GM21360 (cell line): ENCODE measurements around the gene SPDYC.

Experiments
- ATAC-seq: cut with Tn5 transposase; IDR thresholded peaks from one replicate; pipeline ENCODE4 v1.9.1; 2021; ENCODE audit warnings: mild to moderate bottlenecking, moderate library complexity; ENCODE audit not compliant: unreplicated experiment

The SPDYC gene

DNA sequence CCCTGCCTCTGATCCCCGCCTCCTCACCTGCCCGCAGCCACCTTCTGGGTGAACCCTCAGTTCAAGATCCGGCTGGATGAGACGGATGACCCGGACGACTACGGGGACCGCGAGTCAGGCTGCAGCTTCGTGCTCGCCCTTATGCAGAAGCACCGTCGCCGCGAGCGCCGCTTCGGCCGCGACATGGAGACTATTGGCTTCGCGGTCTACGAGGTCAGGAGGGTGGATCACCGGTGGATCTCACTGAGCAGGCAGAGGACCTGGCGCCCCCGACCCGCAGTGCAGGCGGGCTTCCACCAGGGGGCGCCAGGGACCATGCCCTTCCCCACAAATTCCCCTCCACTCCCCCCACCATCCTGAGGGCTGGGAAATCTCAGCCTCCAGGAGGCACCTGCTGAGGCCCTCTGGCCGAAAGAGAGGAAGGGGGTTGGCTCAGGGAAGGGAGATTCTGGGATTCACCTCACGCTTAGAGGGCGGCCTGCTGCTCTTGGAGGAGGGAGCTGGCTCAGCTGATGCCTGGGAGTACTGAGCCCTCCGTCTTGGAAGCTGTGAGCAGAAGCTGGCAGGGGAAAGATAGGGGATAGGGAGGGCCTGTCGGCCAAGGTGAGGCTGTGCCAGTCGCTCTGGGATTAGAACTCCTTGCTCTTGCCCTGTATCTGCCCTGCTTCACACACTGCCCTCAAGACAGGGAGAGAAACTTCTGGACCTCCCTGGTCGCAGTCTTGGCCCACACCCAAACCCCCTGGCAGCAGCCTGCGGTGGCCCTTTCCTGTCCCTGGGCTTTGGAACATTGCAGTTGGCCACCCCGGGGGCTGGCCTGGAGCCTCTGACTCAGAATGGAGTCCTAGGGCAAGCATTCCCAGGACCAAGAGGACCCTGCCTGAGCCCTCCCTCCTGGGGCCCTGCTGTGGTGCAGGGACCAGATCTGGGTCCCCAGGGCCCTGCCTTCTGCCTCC, 34.9 kb downstream of the SPDYC start:
- ATAC-seq: no peak

DNA sequence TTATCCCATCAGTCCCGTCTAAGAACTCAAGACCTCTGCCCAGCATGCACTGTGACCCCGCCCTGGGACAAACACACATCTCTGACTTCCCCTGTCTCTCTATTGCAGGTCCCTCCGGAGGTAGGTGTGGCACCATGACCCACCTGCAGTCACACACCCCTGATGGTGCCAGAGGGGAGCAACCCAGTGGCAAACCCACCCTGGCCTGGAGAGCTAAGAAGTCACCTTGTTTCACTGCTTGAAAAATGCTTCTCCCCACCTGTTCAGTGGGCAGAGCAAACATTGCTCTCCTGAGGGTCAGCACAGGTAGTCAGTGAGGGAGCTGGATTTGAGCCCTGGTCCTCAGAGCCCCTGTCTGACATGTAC, 35.6 kb downstream of the SPDYC start:
- ATAC-seq: no peak

DNA sequence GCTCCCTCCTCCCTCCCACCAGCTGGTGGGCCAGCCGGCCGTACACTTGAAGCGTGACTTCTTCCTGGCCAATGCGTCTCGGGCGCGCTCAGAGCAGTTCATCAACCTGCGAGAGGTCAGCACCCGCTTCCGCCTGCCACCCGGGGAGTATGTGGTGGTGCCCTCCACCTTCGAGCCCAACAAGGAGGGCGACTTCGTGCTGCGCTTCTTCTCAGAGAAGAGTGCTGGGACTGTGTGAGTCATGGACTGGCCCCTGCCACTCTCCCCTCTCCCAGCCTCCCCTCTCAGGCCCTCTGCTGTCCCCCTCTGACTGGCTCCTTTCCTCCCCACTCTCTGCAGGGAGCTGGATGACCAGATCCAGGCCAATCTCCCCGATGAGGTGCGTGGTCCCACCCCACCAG, 36.4 kb downstream of the SPDYC start:
- no peak for ATAC-seq

- no peak for ATAC-seq
These were observed 36.9 kb downstream of the SPDYC start for GRCh38 chr11:65206901-65207300.

- no peak for ATAC-seq
These were observed 38.1 kb downstream of the SPDYC start for GRCh38 chr11:65207918-65208784.

- ATAC-seq: no peak
These were observed 39.0 kb downstream of the SPDYC start for GRCh38 chr11:65208785-65209710.

GRCh38 chr11:65209711-65210360, 39.8 kb downstream of the SPDYC start:
- no peak for ATAC-seq

GRCh38 chr11:65210361-65210731, 40.3 kb downstream of the SPDYC start:
- ATAC-seq: no peak

- no peak for ATAC-seq
These were observed 40.7 kb downstream of the SPDYC start for GRCh38 chr11:65210748-65211147.

DNA sequence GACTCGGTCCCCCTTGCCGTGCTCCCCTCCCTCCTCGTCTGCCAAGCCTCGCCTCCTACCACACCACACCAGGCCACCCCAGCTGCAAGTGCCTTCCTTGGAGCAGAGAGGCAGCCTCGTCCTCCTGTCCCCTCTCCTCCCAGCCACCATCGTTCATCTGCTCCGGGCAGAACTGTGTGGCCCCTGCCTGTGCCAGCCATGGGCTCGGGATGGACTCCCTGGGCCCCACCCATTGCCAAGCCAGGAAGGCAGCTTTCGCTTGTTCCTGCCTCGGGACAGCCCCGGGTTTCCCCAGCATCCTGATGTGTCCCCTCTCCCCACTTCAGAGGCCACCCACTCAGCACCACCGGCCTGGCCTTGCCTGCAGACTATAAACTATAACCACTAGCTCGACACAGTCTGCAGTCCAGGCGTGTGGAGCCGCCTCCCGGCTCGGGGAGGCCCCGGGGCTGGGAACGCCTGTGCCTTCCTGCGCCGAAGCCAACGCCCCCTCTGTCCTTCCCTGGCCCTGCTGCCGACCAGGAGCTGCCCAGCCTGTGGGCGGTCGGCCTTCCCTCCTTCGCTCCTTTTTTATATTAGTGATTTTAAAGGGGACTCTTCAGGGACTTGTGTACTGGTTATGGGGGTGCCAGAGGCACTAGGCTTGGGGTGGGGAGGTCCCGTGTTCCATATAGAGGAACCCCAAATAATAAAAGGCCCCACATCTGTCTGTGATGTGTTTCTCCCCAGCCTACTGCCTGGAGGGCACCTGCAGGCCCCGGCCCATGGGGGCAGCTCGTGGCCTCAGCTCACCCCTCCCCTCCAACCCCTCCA, 41.5 kb downstream of the SPDYC start:
- ATAC-seq: no peak

DNA sequence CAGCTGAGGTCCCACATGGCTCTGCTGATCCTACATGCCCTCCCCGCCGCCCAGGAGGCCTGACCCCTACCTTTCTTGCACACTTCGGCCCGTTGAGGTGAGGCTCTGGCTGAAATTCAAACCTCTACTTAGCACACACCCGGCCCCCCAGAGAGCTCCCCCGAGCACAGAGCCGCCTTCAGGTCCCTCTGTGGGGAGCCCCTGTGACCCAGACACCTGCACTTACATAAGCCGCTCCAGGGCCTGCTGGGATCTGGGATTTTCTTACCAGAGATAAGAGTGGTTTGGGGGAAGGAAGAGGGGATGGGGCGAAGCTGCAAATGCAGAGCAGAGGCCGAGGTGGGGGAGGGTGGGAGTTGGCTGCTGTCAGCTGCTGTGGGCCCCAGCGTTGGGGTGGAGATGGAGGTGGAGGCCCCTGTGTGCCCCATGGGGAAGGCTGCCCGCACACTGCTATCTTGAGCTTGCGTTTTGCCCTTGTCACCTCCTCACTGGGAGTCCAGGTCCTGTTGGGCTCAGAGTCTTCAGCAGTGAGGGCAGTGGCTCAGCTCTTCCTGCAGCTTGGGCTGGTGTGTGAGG, 42.3 kb downstream of the SPDYC start:
- no peak for ATAC-seq

DNA sequence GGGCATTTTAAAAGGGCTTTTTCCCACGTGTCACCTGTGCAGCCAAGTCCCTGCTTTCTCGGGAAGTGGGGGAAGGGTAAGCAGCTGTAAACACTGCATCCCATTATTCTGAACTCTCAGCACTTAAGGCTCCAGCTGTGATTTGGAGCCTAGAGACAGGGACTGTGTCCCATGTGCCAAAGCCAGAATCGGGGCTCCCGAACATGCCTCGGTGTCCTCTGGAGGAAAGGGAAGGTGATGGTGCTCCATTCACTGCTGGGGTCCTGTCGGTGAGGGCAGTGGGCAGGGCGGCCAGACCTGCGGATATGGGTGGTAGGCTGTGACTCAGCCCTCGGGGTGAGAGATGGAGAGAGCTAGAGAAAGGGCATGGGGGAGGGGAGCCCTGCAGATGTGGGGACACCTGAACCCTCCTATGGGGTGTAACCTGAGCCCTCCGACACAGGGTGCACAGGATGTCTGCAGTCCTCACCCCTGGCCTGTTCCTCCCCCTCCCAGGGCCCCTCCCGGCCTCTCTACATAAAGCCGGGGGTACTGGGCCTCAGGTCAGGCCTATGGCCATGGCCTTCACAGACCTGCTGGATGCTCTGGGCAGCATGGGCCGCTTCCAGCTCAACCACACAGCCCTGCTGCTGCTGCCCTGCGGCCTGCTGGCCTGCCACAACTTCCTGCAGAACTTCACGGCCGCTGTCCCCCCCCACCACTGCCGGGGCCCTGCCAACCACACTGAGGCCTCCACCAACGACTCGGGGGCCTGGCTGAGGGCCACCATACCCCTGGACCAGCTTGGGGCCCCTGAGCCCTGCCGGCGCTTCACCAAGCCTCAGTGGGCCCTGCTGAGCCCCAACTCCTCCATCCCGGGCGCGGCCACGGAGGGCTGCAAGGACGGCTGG, 43.5 kb downstream of the SPDYC start:
- ATAC-seq: no peak

GRCh38 chr11:65214212-65214845, 44.3 kb downstream of the SPDYC start:
- ATAC-seq: no peak

DNA sequence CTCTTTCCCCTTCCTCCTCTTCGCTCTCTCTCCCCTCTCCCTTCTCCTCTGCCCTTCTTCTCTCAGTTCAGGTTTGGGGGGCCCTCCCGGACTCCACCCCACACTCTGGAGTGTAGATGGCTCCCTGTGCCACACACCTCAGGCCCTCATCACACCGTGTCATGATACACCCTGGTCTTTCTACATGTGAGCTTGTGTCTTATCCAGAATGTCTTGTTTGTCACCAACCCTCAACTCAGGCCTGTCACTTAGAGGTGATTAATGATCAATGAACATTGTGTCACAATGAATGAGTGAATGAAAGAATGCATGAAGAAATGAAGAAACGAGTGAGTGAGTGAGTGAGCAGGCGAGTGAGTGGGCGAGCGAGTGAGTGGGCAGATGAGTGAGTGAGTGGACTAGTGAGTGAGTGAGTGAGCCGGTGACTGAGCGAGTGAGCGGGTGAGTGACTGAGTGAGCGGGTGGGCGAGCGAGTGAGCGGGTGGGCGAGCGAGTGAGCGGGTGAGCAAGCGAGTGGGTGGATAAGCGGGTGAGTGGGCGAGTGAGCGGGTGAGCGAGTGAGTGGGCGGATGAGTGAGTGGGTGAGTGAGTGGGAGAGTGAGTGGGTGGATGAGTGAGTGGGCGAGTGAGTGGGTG, 45.5 kb downstream of the SPDYC start:
- no peak for ATAC-seq

DNA sequence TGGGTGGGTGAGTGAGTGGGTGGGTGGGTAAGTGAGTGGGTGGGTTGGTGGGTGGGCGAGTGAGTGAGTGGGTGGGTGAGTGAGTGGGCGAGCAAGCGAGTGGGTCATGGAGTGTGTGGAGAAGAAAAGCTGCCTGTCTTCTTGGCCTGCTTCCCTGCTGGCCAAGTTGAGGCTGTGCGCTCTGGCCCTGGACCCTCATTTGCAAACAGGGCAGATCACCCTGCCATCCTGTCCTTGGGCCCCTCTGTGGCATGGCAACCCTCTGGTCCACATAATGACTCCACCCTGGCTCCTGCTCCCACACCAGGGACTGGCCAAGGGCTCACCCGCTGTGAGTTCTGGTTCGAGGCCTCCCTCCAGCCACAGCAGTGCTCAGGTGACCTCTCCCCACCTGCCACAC, 46.8 kb downstream of the SPDYC start:
- no peak for ATAC-seq

GRCh38 chr11:65217441-65218423, 47.7 kb downstream of the SPDYC start:
- ATAC-seq: no peak
